Neuronal stem cell (in vitro differentiated cells): ENCODE data around the gene PAX7.
A peak's percentile ranks its signal among the peaks of the same experiment; 100 is the strongest.

Experiments used
- DNase-seq: peaks from one replicate; pipeline ENCODE4 v3.0.0-alpha.2; 2013; ENCODE audit warnings: low spot score
- H2AFZ ChIP-seq: one replicate; pipeline ENCODE4 v1.6.1; 2013; ENCODE audit warnings: mild to moderate bottlenecking, low read length, inconsistent platforms
- H2AK5ac ChIP-seq: 2 replicates; pipeline ENCODE4 v1.6.1; 2013; ENCODE audit warnings: low read depth, mild to moderate bottlenecking, inconsistent platforms, low read length, moderate library complexity, mixed read lengths
- H2BK120ac ChIP-seq: 2 replicates; pipeline ENCODE4 v1.6.1; 2013; ENCODE audit warnings: low read depth, mild to moderate bottlenecking, inconsistent platforms, low read length, moderate library complexity, mixed read lengths
- H2BK12ac ChIP-seq: one replicate; pipeline ENCODE4 v1.6.1; 2013; ENCODE audit warnings: low read length, inconsistent platforms
- H2BK15ac ChIP-seq: 2 replicates; pipeline ENCODE4 v1.6.1; 2013; ENCODE audit warnings: mild to moderate bottlenecking, low read length, inconsistent platforms, mixed read lengths
- H2BK5ac ChIP-seq: one replicate; pipeline ENCODE4 v1.6.1; 2013; ENCODE audit warnings: inconsistent platforms, mild to moderate bottlenecking, low read length, moderate library complexity
- H3K14ac ChIP-seq: one replicate; pipeline ENCODE4 v1.6.1; 2013; ENCODE audit warnings: low read length, inconsistent platforms
- H3K18ac ChIP-seq: 2 replicates; pipeline ENCODE4 v1.6.1; 2013; ENCODE audit warnings: low read length, inconsistent platforms
- H3K23ac ChIP-seq: 2 replicates; pipeline ENCODE4 v1.6.1; 2013; ENCODE audit warnings: low read depth, mild to moderate bottlenecking, mixed read lengths, low read length, inconsistent platforms; ENCODE audit not compliant: poor library complexity
- H3K27ac ChIP-seq: replicated peaks from 3 replicates; pipeline ENCODE4 v1.5.1; 2013; ENCODE audit warnings: low read length, inconsistent platforms
- H3K27me3 ChIP-seq, 3 experiments: 2 replicates each; pipeline ENCODE4 v1.6.1; 2013; ENCODE audit warnings: low read length in 3 of 3, mild to moderate bottlenecking in 2 of 3, inconsistent platforms in 1 of 3, low read depth in 1 of 3, mixed read lengths in 1 of 3, moderate library complexity in 1 of 3; ENCODE audit not compliant: control insufficient read depth in 3 of 3, insufficient read depth in 3 of 3
- H3K36me3 ChIP-seq, 2 donors: replicated peaks in 1 of 2; 2 replicates each; pipeline ENCODE4 v1.6.1; 2013; ENCODE audit warnings: low read length in 2 of 2; ENCODE audit not compliant: control insufficient read depth in 2 of 2, insufficient read depth in 2 of 2
- H3K4ac ChIP-seq: 2 replicates; pipeline ENCODE4 v1.6.1; 2013; ENCODE audit warnings: inconsistent platforms, mild to moderate bottlenecking, low read length, moderate library complexity
- H3K4me1 ChIP-seq, 2 donors: 1 replicate in 1 of 2; 2 replicates in 1 of 2; pipeline ENCODE4 v1.6.1; 2013; ENCODE audit warnings: low read length in 2 of 2, low read depth in 1 of 2; ENCODE audit not compliant: control insufficient read depth in 2 of 2, insufficient read depth in 1 of 2
- H3K4me2 ChIP-seq: one replicate; pipeline ENCODE4 v1.6.1; 2013; ENCODE audit warnings: mild to moderate bottlenecking, low read length, inconsistent platforms; ENCODE audit not compliant: insufficient read depth, poor library complexity, severe bottlenecking
- H3K4me3 ChIP-seq, 2 donors: 2 replicates each; pipeline ENCODE4 v1.5.1; 2013; ENCODE audit warnings: low read length in 2 of 2, mild to moderate bottlenecking in 2 of 2, inconsistent platforms in 1 of 2, moderate library complexity in 1 of 2
- H3K79me1 ChIP-seq: one replicate; pipeline ENCODE4 v1.6.1; 2013; ENCODE audit warnings: low read depth, mild to moderate bottlenecking, inconsistent platforms, low read length, moderate library complexity
- H3K9ac ChIP-seq: one replicate; pipeline ENCODE4 v1.6.1; 2013; ENCODE audit warnings: mild to moderate bottlenecking, low read depth, low read length, inconsistent platforms; ENCODE audit not compliant: poor library complexity
- H3K9me3 ChIP-seq, 2 donors: replicated peaks in 1 of 2; 2 replicates each; pipeline versions ENCODE3 to v1.6.1; 2013; ENCODE audit warnings: low read length in 2 of 2, mild to moderate bottlenecking in 2 of 2, inconsistent platforms in 1 of 2, low read depth in 1 of 2, mixed read lengths in 1 of 2, moderate library complexity in 1 of 2; ENCODE audit not compliant: control insufficient read depth in 2 of 2, insufficient read depth in 1 of 2
- H4K8ac ChIP-seq: one replicate; pipeline ENCODE4 v1.6.1; 2013; ENCODE audit warnings: low read depth, mild to moderate bottlenecking, inconsistent platforms, low read length, moderate library complexity
- H4K91ac ChIP-seq: one replicate; pipeline ENCODE4 v1.6.1; 2013; ENCODE audit warnings: low read length, low read depth, mild to moderate bottlenecking, inconsistent platforms; ENCODE audit not compliant: poor library complexity
- WGBS, 2 donors: extraction: QIAGEN DNeasy Blood & Tissue Kit; methylation state at CpG; one replicate each; pipeline ENCODE4 v1.1.7; 2013; ENCODE audit warnings: missing lambda C conversion rate in 2 of 2, mixed read lengths in 1 of 2; ENCODE audit not compliant: insufficient read length in 2 of 2, insufficient replicate concordance in 1 of 2; ENCODE audit errors: extremely low coverage in 2 of 2; 5-methylcytosine and 5-hydroxymethylcytosine counted together

Gene PAX7

DNA sequence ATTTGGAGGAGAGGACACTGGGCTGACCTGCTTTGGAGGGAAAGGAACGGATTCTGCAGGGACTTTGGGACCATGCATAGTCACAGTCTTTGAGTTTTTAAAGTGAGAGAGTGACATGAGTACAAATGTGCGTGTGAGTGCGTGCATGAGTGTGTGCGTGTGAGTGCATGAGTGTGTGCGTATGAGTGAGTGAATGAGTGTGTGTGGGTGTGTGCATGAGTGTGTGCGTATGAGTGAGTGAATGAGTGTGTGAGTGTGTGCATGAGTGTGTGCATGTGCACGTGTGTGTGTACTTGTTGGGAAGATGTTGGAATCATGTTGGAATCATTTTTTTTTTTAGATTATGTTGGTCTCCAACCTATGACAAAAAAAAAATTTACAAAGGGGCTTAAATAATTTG is 70.5 kb downstream of the PAX7 start:
- H3K4ac ChIP-seq, result no peak overlapping the region
- 100% methylated on average over 2 of the region's 7 CpGs; no CpG with 5 or more reads in 1 of the 2 donors for WGBS, 2 donors
- H3K4me2 ChIP-seq, result no peak overlapping the region
- no peaks in the 10 kb centered on the region for H3K9me3 ChIP-seq
- H2AK5ac ChIP-seq, result no peak overlapping the region
- H3K9ac ChIP-seq, result peak overlapping the region; percentile 34
- H2BK12ac ChIP-seq, result no peak overlapping the region
- H4K8ac ChIP-seq, result peak overlapping the region; percentile 54
- H2BK120ac ChIP-seq, result no peak overlapping the region
- no peaks in the 10 kb centered on the region for H3K79me1 ChIP-seq
- no peak overlapping the region for H3K23ac ChIP-seq
- no peak overlapping the region for H4K91ac ChIP-seq
- peak overlapping the region in 1 of 2 donors; percentile 13 for H3K4me3 ChIP-seq
- peaks cover 0 to 10% (median 2%) of the 10 kb centered on the region in 3 experiments for H3K27me3 ChIP-seq
- no peaks in the 10 kb centered on the region for H3K36me3 ChIP-seq
- H2BK5ac ChIP-seq, result no peak overlapping the region
- H2BK15ac ChIP-seq, result no peak overlapping the region
- H3K27ac ChIP-seq, result no peak overlapping the region
- H3K18ac ChIP-seq, result no peak overlapping the region
- peaks cover 0 to 3% of the 10 kb centered on the region in 2 donors for H3K4me1 ChIP-seq
- H2AFZ ChIP-seq, result no peak overlapping the region
- no peak overlapping the region for H3K14ac ChIP-seq
- no peak for DNase-seq

DNA sequence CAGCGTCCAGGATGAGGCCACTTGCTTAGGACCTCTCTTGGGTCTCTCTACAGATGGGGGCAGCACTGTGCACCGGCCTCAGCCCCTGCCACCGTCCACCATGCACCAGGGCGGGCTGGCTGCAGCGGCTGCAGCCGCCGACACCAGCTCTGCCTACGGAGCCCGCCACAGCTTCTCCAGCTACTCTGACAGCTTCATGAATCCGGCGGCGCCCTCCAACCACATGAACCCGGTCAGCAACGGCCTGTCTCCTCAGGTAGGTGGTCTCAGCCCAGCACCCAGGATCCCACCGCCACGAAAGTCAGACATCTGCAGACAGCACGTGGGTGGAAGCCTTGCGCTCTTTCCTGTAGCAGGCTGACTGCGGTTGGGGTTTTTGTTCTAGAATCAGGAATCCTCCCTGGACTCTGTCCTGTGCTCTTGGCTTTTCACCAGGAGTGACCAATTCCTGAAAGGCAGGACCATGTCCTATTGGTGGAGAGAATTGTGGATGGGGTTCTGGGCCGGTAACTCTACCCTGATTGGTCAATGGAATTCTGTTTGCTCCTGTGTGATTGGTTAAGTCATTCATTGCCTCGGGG is 72.5 kb downstream of the PAX7 start:
- H3K18ac ChIP-seq, result peak overlapping the region; percentile 55
- no peak overlapping the region for H2AK5ac ChIP-seq
- no peak overlapping the region for H3K4ac ChIP-seq
- peak overlapping the region in 1 of 2 donors; percentile 3 for H3K4me3 ChIP-seq
- H2AFZ ChIP-seq, result no peak overlapping the region
- no peak overlapping the region for H4K91ac ChIP-seq
- H3K27ac ChIP-seq, result no peak overlapping the region
- no peaks in the 10 kb centered on the region for H3K79me1 ChIP-seq
- no CpG with 5 or more reads among the region's 21 CpGs for WGBS, 2 donors
- H3K9me3 ChIP-seq, result no peaks in the 10 kb centered on the region
- no peaks in the 10 kb centered on the region for H3K36me3 ChIP-seq
- peaks cover 0 to 3% (median 0%) of the 10 kb centered on the region in 3 experiments for H3K27me3 ChIP-seq
- no peak overlapping the region for H4K8ac ChIP-seq
- DNase-seq, result no peak
- peaks cover 0 to 5% of the 10 kb centered on the region in 2 donors for H3K4me1 ChIP-seq
- H2BK15ac ChIP-seq, result no peak overlapping the region
- no peak overlapping the region for H2BK12ac ChIP-seq
- no peak overlapping the region for H3K14ac ChIP-seq
- no peak overlapping the region for H2BK5ac ChIP-seq
- peak overlapping the region; percentile 43 for H3K4me2 ChIP-seq
- no peak overlapping the region for H2BK120ac ChIP-seq
- no peak overlapping the region for H3K23ac ChIP-seq
- H3K9ac ChIP-seq, result no peak overlapping the region

DNA sequence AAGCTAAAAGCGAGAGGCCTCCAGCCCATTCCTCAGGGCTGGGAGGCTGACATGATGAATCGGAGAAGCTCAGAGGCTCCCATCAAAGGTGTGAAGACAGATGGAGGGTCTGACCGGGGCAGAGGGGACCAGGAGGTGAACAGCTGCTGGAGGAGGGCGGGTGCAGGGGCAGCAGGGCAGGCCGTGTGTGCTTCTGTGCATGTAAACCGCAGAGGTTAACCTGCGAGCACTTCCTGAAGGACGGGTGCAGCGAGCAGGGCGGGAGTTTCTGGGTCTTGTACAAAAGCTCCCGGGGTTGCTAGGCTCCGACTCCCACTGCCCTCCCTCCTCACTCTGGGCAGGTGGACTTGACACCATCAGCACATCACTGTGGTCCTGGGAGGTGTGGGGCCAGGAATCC is 75.2 kb downstream of the PAX7 start:
- Histone ChIP-seq H3K4me3 (no peak overlapping the region), H3K14ac (no peak overlapping the region), H2BK12ac (no peak overlapping the region), H3K27me3 (peaks cover 0 to 7% (median 0%) of the 10 kb centered on the region in 3 experiments), H2BK5ac (no peak overlapping the region), H3K79me1 (no peaks in the 10 kb centered on the region), H4K91ac (no peak overlapping the region), H2AFZ (no peak overlapping the region), H2AK5ac (peak overlapping the region; percentile 41), H3K9me3 (no peaks in the 10 kb centered on the region), H3K4ac (no peak overlapping the region), H3K9ac (no peak overlapping the region), H3K18ac (peak overlapping the region; percentile 56), H2BK15ac (no peak overlapping the region), H3K27ac (no peak overlapping the region), H3K4me2 (no peak overlapping the region), H4K8ac (no peak overlapping the region), H3K23ac (no peak overlapping the region), H2BK120ac (no peak overlapping the region), H3K36me3 (no peaks in the 10 kb centered on the region), H3K4me1 (peaks cover 0 to 3% of the 10 kb centered on the region in 2 donors)
- no peak for DNase-seq
- WGBS, 2 donors, result no CpG with 5 or more reads among the region's 12 CpGs

DNA sequence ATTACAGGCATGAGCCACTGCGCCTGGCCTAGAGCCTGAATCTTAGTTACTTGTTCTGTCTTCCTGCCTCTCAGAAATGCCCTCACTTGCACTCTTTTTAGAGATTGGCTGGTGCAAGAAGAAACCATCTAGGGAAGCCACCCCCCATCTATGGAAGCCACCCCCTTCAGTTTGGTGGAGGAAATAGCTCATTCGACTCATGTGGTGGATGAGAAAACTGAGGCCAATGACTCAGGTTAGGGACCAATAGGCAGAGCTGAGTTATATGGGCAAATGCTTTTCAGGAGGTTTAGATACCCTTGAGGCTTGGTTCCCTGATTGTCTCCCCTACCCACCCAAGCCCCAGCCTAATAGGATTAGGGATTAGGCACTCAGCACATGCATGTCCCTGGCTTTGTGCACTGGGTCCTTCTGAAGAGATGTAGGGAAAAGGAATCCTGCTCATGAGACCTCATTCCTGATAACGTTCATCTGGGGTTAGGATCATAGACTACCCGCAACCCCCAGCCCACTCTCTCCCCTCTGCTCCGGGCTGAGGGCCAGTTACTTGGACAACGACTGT is 77.1 kb downstream of the PAX7 start:
- DNase-seq, result no peak
- H3K9me3 ChIP-seq, result no peaks in the 10 kb centered on the region
- peaks cover 0 to 2% of the 10 kb centered on the region in 2 donors for H3K4me1 ChIP-seq
- no peak overlapping the region for H3K4ac ChIP-seq
- H3K14ac ChIP-seq, result no peak overlapping the region
- no peak overlapping the region for H2AFZ ChIP-seq
- no peaks in the 10 kb centered on the region for H3K79me1 ChIP-seq
- H2BK5ac ChIP-seq, result no peak overlapping the region
- no CpG with 5 or more reads among the region's 6 CpGs for WGBS, 2 donors
- H4K8ac ChIP-seq, result no peak overlapping the region
- H2AK5ac ChIP-seq, result no peak overlapping the region
- peaks cover 0 to 7% (median 0%) of the 10 kb centered on the region in 3 experiments for H3K27me3 ChIP-seq
- no peak overlapping the region for H3K23ac ChIP-seq
- no peak overlapping the region for H3K4me3 ChIP-seq
- no peak overlapping the region for H3K4me2 ChIP-seq
- no peak overlapping the region for H2BK120ac ChIP-seq
- no peak overlapping the region for H2BK15ac ChIP-seq
- H3K27ac ChIP-seq, result no peak overlapping the region
- H3K18ac ChIP-seq, result no peak overlapping the region
- no peak overlapping the region for H3K9ac ChIP-seq
- H4K91ac ChIP-seq, result no peak overlapping the region
- H3K36me3 ChIP-seq, result no peaks in the 10 kb centered on the region
- H2BK12ac ChIP-seq, result no peak overlapping the region
